ENCODE results near the gene WASF2.
A peak's percentile ranks its signal among the peaks of the same experiment; 100 is the strongest.
"Not testable (repeated sequence)": the region's sequence is repeated elsewhere in the genome, so short reads cannot be mapped to it uniquely, and the experiment has no call there.

Gene WASF2

GRCh38 chr1:27447399-27447798 lies 42.6 kb downstream of the WASF2 start:
- DNase-seq, result no peak

- DNase-seq, result no peak
Observed at GRCh38 chr1:27446496-27447020, 43.4 kb downstream of the WASF2 start.

- DNase-seq, result no peak
Observed at GRCh38 chr1:27445177-27445936, 44.6 kb downstream of the WASF2 start.

GRCh38 chr1:27444632-27445031 lies 45.3 kb downstream of the WASF2 start:
- no peak for DNase-seq

GRCh38 chr1:27439150-27439549 lies 50.8 kb downstream of the WASF2 start:
- no peak for DNase-seq

- DNase-seq, result no peak
Observed at GRCh38 chr1:27438621-27439061, 51.3 kb downstream of the WASF2 start.

- no peak for DNase-seq
Observed at GRCh38 chr1:27436204-27437159, 53.5 kb downstream of the WASF2 start.

- no peak for DNase-seq
Observed at GRCh38 chr1:27435566-27436203, 54.3 kb downstream of the WASF2 start.

GRCh38 chr1:27433706-27434105 lies 56.3 kb downstream of the WASF2 start:
- DNase-seq, result no peak

GRCh38 chr1:27432725-27433124 lies 57.2 kb downstream of the WASF2 start:
- DNase-seq, result not testable (repeated sequence)

- no peak for DNase-seq
Observed at GRCh38 chr1:27431601-27431940, 58.4 kb downstream of the WASF2 start.

GRCh38 chr1:27430903-27431600 lies 58.9 kb downstream of the WASF2 start:
- no peak for DNase-seq

- no peak for DNase-seq
Observed at GRCh38 chr1:27429029-27429425, 60.9 kb downstream of the WASF2 start.

GRCh38 chr1:27428316-27429028 lies 61.5 kb downstream of the WASF2 start:
- no peak for DNase-seq

GRCh38 chr1:27427816-27428315 lies 62.1 kb downstream of the WASF2 start:
- DNase-seq, result no peak

- no peak for DNase-seq
Observed at GRCh38 chr1:27427329-27427728, 62.6 kb downstream of the WASF2 start.

GRCh38 chr1:27423709-27424108 lies 66.3 kb downstream of the WASF2 start:
- no peak for DNase-seq

GRCh38 chr1:27418326-27419185 lies 71.4 kb downstream of the WASF2 start:
- no peak for DNase-seq

GRCh38 chr1:27417713-27418112 lies 72.3 kb downstream of the WASF2 start:
- no peak for DNase-seq

GRCh38 chr1:27416387-27417111 lies 73.4 kb downstream of the WASF2 start:
- DNase-seq, result peak; percentile 65

All from NCI-H146 (cell line).